GM08714 (cell line): ENCODE results near the gene GABARAP.

Experiments
- H3K4me3 ChIP-seq: fragments of 200-500 bp; sonication (Bioruptor generic); 2 replicates; pipeline ENCODE4 v1.5.1; 2014; ENCODE audit warnings: mild to moderate bottlenecking, low read length, inconsistent platforms
- ZNF274 ChIP-seq: IDR thresholded peaks from 2 replicates; pipeline ENCODE4 v1.6.1; 2012; ENCODE audit warnings: mild to moderate bottlenecking, low read depth, low read length

Gene GABARAP

GRCh38 chr17:7241783-7242716 is at the start of gene GABARAP:
Gene GABARAP (minus strand): TSS chr17:7242449. CDS start chr17:7242330, 119 bp downstream.
- TF ChIP-seq ZNF274 = no peak
- H3K4me3 ChIP-seq = peak within 1 kb of the TSS; percentile 89

- TF ChIP-seq ZNF274 = no peak
- H3K4me3 ChIP-seq = no peak overlapping the region
Measured at GRCh38 chr17:7290685-7291084, 48.4 kb upstream of the GABARAP start.

- H3K4me3 ChIP-seq = no peak overlapping the region
- no peak for TF ChIP-seq ZNF274
Measured at GRCh38 chr17:7290166-7290565, 47.9 kb upstream of the GABARAP start.

DNA sequence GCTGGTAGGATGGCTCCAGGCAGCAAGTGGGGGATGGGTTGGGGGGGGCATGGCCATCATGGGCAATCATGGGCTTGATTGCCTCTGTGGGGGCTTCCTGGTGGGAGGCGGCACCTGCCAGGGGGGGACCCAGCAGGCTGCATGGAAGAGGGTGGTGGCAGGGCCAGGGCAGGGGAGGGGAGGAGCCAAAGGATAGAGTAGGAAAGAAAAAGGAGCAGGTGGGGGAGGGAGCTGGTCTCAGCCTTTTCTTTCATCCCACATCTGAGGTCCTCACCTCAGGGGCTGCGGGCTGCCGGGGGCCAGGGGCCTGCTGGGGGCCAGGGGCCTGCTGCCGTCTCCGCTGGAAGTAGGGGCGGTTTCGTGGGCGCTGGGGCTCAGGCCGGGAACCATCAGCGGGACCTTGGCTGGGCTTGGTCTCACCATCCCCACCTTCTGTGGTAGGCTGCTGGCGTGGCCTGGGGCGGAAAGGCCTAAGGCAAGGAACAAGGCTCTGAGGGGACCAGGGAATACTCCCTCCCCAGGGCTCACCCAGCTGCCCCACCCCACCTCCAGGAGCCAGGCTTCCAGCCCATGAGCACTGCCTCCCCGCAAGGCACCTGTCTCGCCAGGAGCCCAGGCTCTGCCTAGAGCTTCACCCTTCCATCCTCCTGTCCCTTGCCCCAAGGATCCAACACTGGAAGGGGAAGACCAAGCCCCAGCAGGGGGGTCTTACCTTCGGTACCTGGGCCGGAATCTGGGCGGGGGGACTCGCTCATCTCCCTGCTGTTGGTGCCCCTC is 47.2 kb upstream of the GABARAP start:
- no peak for TF ChIP-seq ZNF274
- no peak overlapping the region for H3K4me3 ChIP-seq

GRCh38 chr17:7285679-7286078 is 43.4 kb upstream of the GABARAP start:
- TF ChIP-seq ZNF274 = no peak
- no peak overlapping the region for H3K4me3 ChIP-seq

DNA sequence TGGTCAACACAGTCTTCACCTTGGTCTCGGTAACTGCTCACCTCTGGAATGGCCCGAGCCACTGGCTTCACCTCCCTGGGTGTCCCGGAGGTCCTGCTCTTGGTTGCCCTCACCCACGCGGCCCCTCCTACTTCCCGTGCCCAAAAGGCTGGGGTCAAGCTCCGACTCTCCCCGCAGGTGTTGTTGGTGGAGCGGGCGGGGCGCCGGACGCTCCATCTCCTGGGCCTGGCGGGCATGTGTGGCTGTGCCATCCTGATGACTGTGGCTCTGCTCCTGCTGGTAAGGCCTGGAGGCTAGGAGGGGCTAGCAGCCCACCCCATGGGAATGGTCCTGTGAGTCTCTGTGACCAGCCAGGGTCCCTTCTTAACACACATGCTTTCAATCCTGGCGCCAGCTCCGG is 42.7 kb upstream of the GABARAP start:
- TF ChIP-seq ZNF274 = no peak
- no peak overlapping the region for H3K4me3 ChIP-seq

DNA sequence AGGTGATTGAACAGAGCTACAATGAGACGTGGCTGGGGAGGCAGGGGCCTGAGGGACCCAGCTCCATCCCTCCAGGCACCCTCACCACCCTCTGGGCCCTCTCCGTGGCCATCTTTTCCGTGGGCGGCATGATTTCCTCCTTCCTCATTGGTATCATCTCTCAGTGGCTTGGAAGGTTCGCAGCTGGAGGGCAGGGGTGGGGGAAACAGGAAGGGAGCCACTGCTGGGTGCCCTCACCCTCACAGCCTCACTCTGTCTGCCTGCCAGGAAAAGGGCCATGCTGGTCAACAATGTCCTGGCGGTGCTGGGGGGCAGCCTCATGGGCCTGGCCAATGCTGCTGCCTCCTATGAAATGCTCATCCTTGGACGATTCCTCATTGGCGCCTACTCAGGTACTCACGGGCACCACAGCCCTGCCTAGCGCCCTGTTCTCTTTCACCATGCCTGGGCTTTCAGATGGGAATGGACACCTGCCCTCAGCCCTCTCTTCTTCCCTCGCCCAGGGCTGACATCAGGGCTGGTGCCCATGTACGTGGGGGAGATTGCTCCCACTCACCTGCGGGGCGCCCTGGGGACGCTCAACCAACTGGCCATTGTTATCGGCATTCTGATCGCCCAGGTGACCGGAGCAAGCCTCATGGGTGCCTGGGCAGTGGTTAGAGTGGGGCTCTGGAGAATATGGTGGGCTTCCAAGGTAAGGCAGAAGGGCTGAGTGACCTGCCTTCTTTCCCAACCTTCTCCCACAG is 41.4 kb upstream of the GABARAP start:
- no peak overlapping the region for H3K4me3 ChIP-seq
- TF ChIP-seq ZNF274 = no peak

DNA sequence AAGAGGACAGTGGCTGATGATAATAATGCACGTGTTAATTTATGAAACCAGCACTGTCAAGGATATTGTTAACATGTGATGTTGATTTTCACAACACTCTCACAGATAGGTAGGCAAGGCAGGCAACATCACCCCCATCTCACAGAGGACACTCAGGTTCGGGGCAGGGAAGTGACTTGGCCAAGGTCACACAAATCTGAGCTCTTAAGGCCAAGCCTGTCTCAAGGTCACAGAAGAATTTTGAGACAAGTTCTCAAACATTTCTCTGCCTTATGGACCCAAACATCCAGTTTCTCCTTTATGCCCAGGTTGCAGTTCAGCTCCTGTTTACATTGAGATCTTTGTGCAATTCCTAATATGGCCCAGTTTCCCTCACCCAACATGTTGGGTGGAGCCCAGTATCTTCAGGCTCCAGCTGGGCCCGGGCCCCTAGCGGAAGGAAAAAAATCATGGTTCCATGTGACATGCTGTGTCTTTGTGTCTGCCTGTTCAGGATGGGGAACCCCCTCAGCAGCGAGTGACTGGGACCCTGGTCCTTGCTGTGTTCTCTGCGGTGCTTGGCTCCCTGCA is 40.6 kb upstream of the GABARAP start:
- TF ChIP-seq ZNF274 = no peak
- no peak overlapping the region for H3K4me3 ChIP-seq

DNA sequence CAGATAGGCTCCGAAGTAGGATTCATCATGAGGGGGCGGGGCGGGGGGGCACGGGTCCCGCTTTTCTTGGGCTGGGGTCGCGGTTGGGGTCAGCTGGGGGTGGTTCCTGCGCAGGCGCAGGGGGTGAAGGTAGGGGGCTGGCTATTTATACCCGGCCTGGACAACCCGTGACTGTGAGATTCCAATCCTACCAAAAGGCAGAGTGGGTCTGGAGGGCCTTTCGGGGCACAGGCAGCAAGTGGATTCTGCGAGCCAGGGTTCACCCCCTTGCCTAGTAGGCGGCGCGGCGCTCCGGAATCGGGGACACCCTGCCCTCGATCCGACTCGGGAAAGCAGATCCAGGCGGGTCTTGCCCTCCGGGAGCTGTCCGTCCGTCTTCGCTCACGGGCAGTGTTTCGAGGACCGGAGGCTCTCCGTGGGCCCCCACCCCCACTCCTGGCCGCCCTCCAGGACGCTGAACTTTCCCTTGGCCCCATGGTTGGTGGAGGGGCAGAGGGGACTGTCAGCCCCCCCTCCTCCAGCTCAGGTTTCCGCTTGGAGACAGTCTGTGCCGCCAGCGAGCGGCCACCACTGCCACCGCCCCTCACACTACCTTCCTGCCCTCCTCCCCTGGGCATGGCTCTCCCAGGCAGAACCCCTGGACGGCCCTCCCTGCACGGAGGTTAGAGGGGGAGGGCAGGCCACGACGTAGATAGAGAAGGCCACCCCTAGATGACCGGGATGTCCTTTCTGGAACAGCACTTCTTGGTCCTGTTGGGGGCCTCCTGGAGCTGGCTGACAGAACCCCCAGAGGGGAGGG is 39.9 kb upstream of the GABARAP start:
- peak overlapping the region; percentile 43; the same call in 1 of the 2 replicates for H3K4me3 ChIP-seq
- no peak for TF ChIP-seq ZNF274

GRCh38 chr17:7281074-7281952 is 39.1 kb upstream of the GABARAP start, which contains the start of gene SLC2A4:
Gene SLC2A4 (plus strand): TSS chr17:7281718. CDS start chr17:7281935, 217 bp downstream.
- no peak for TF ChIP-seq ZNF274

DNA sequence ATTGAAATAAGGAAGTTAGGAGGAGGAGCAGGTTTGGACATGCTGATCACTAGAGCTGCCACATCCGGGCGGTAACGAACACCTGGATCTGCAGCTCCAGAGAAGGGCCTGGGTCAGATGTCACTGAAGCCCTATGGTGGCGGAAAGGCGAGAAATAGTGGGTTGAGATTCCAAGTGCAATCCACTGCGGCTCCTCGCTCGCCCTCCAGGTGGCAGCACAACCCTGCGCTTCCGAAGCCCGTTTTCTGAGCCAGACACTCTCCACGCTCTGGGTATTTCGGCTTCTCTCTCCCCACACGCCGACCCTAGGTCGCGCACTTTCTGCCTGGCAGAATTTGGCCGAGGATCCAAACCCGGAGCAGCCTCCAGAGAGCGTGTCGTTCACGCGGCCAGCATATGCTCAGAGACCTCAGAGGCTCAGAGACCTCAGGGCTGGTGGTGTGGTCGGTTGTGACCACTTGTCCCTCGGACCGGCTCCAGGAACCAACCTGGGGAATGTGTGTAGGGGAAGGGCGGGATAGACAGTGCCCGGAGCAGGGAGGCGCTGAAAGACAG is 38.3 kb upstream of the GABARAP start:
- H3K4me3 ChIP-seq = peak overlapping the region; percentile 26; the same call in 1 of the 2 replicates
- TF ChIP-seq ZNF274 = no peak

More at GRCh38 chr17:7281074-7281952, 39.1 kb upstream of the GABARAP start, which contains the start of gene SLC2A4:
- peak within 1 kb of the TSS; percentile 43; the same call in 1 of the 2 replicates for H3K4me3 ChIP-seq

DNA sequence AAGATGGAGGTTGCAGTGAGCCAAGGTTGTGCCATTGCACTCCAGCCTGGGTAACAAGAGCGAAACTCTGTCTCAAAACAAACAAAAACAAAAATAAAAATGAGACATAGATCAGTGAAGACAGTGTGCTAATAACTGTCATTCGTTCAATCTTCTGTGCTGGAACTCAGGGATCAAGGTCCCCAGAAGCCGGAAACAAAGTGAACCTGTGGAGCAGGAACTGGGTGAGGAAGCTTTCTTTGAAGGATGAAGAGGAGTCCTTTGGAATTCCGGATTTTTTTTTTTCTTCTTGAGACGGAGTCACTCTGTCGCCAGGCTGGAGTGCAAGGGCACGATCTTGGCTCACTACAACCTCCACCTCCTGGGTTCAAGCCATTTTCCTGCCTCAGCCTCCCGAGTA is 37.2 kb upstream of the GABARAP start:
- TF ChIP-seq ZNF274 = no peak
- no peak overlapping the region for H3K4me3 ChIP-seq
